Suppressor macrophage (primary cell): ENCODE data around the gene DIPK1C.

Experiments used
- DNase-seq, 4 experiments: peaks; one replicate each; pipeline ENCODE4 v3.0.0-alpha.2; 2020 to 2022

Gene DIPK1C

GRCh38 chr18:74418023-74418422 lies 39.1 kb downstream of the DIPK1C start:
- DNase-seq, result no peak

DNA sequence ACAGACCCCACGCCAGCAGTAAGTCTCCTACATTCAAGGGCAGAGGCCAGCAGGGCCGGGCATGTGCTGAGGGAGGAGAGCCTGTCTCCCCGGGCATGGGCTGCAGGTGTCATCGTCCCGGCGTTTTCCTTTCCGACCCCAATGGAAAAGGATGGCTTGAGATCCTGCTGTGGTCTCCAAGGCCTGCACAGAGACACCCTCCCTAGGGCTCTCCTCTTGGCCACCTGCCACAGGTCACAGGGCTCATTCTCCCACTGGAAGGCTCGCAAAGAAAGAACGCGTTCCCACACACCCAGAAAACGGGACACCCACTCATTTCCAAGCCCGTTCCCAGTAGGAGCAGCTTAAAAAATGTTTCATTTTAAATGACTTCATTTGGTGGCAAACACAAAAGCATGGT lies 41.0 kb downstream of the DIPK1C start:
- no peak for DNase-seq

GRCh38 chr18:74414953-74415515 lies 42.1 kb downstream of the DIPK1C start:
- no peak for DNase-seq

DNA sequence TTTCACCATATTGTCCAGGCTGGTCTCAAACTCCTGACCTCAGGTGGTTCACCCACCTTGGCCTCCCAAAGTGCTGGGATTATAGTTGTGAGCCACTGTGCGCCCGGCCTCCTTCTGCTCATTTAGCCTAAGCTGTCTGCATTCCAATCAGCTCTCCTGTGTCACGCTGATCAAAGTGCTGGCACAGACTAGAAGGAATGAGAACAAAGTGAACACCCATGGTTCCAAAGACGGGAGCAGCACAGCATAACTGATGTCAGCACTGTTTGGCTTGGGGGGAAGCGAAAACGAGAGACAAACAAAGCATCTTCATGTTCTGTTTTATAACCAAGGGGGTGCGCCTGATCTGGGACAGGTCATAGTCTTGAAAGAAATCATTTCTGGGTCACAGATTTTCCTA lies 43.3 kb downstream of the DIPK1C start:
- no peak for DNase-seq

GRCh38 chr18:74412116-74412880 lies 44.8 kb downstream of the DIPK1C start:
- DNase-seq, result no peak

GRCh38 chr18:74411475-74411874 lies 45.6 kb downstream of the DIPK1C start:
- DNase-seq, result no peak

GRCh38 chr18:74410441-74410992 lies 46.6 kb downstream of the DIPK1C start:
- DNase-seq, result no peak

DNA sequence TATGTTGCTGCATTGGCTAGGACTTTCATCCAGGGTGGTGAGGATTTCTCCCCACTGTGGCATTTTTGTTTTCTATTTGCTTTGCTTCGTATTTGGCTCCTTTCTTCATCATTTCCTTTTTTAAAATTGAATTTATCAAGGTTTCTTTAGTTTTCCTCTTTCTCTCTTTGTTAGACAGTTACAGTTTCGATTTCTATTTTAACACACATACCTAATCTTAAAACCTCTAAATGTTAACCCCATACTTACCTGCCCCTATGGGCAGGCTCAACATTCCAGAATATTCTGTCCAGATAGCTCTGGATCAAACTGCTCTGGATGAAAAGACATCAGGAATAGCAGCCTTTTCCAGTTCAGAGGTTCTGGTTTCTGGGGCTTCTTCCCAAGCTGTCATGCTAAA lies 49.2 kb downstream of the DIPK1C start:
- DNase-seq, result no peak

- DNase-seq, result no peak
These were observed 54.2 kb downstream of the DIPK1C start for GRCh38 chr18:74402806-74403433.

DNA sequence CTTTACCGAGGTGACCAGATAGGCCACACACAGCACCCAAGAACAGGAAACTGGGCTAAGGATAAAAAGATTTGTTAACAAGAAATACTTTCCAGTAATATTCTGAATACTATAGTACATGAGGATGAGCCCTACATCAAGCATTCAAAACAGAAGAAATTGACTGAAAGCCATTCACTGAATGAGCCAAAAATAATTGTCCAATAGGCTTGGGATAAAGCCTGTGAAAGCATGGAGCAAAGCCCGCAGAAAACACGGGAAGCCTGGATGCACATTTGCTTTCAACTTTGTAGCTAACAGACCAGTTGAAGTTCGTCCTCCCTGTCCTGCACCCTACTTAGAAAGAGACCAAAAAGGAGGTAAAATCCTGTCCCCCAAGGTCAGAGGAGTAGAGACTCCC lies 56.3 kb downstream of the DIPK1C start:
- DNase-seq, result no peak

DNA sequence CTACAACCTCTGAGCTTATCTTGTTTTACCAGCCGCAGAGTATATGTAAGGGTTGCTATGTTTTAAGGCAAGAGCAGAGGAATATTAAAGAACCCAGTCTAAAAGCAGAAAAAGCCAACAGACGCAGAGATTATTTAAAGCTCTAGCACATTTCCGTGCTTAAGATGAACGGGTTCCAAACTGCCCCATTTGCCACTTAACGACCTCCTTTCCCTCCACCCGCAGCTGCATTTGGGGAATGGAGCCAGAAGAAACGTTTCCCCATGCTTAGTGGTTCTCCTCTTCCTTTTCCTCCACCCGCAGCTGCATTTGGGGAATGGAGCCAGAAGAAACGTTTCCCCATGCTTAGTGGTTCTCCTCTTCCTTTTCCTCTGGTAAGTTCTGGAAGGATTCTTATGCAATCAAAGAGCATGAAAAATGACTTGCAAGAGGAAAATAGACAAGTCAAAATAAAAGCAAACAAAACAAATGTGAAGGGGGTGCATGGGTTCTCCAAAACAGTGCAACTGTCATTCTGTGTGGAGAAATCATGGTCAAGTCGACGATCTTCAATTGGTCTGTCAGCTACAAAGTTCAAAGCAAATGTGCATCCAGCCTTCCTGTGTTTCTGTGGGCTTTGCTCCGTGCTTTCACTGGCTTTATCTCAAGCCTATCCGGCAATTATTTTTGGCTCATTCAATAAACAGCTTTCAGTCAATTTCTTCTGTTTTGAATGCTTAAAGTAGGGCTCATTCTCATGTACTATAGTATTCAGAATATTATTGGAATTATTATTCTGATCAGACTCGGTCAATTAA lies 57.8 kb downstream of the DIPK1C start:
- DNase-seq, result peak; percentile 7 to 58 (median 50)

DNA sequence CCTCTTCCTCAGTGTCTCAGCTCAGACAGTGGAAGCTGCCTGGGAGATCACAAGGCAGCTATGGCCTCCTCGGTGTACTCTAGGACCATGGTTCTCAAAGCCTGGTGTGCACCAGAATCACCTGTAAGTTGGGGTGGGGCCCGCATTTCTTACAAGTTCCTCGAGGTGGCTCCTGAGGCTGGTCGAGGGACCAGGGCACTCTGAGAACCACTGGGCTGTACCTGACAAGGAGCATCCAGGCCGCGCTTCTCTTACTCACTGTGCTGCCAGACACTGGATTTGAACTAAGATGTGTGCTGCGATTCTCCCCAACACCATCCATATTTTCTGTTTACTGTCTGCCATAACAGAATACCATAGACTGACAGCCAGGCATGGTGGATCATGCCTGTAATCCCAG lies 59.5 kb downstream of the DIPK1C start:
- no peak for DNase-seq

GRCh38 chr18:74396171-74397169 lies 60.6 kb downstream of the DIPK1C start:
- DNase-seq, result peak; percentile 15 to 76 (median 61)

DNA sequence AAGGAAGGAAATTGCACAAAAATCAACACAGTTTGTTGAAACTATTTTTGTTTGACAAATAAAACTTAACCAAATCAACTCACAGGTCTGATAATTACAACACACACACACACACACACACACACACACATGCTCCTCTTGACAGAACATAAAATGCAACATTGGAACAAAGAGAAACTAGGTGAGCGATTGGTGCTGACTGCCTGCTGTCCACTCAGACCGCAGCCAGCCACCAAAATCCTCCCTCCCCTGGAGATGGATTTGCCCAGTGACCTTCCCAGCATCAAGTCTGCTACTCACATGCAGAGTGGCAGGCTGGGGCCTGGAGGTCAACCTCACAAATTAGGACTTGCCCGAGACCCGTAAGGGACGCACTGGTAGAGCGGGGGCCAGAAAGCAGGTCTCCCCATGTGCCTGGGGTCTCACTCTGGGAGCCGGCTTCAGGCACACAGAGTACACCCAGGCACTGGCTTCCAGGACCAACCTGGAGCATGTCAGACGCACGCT lies 61.4 kb downstream of the DIPK1C start:
- DNase-seq, result no peak

DNA sequence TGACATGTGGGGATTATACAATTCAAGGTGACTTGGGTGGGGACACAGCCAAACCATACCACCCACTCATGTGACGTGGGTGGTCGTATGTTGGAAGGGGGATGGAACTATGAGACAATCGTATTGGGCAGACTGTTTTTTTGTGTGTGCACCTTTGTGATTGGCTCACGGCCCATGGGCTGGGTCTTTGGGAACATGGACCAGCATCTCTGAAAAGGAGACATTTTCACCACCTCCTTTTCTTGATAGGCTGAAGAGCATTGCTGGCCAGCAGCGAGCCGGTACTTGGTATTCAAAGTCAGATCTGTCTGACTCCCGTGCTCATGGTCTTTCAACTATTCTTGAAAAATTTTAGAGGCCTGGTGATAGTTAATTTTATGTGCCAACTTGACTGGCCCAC lies 62.1 kb downstream of the DIPK1C start:
- no peak for DNase-seq

- DNase-seq, result no peak
These were observed 64.8 kb downstream of the DIPK1C start for GRCh38 chr18:74392323-74392722.

- peak in 2 of 4 experiments; percentile 40 to 42 for DNase-seq
These were observed 66.2 kb downstream of the DIPK1C start for GRCh38 chr18:74390900-74391299.

GRCh38 chr18:74389991-74390390 lies 67.1 kb downstream of the DIPK1C start:
- DNase-seq, result no peak

DNA sequence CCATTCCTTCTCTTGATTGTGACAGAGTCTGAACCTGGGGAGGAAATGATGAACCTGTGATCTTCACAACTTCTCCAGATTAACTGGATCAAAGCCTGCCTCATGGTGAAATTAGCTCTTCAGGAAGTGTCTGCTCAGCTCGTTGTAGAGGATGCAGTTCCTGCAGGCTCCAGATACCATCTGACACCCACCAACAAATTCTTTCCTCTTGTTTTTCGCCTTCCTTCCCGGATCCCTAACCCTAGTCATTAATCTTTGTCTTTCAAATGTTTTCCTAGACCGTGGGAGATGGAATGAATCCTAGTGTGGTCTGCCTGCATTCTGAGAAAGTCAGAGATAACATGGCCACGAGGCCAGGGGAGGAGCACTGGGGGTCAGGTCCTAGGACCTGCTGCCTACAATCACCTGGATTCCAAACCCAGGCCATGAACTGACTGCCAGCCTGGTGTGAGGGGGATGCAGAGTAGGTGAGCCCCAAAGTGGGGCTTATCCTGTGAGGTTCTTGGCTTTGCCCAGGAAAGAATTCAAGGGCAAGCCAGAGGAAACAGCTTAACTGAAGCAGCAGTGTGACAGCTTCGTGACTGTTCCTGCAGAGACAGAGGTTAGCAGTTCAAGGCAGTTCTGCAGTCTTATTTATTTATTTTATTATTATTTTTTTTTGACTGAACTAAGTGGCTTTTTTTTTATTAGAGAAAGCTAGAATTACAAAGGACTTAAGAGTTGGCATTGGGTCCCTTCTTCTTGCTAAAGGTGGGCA lies 67.8 kb downstream of the DIPK1C start:
- DNase-seq, result peak in 1 of 4 experiments; percentile 8

DNA sequence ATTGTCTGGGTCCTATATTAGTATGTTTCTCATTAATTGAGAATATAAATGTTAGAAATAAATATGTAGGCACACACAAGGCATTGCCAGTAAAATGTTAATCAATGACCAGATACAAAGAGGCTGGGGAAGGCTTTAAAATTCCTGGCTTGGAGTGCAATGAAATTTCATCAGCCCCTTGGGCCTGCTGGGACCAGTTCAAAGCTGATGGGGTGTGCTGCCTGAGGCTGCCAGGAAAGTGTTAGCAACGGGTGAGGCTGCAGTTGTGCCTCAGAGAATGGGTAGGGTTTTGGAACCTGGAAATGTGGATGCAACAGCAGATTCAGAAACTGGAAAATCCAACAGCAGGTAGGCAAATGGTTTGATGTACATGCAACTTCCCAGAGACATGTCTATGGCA lies 68.9 kb downstream of the DIPK1C start:
- no peak for DNase-seq

- no peak for DNase-seq
These were observed 69.7 kb downstream of the DIPK1C start for GRCh38 chr18:74387383-74387782.
